Suprapubic skin (tissue), 3 donors: ENCODE measurements around the gene MGME1.

ENCODE experiments used
- CTCF ChIP-seq, 2 donors: fragments of 200-600 bp in 1 of 2; fragments of 450-650 bp in 1 of 2; sonication (generic) in 1 of 2; IDR thresholded peaks; one replicate each; pipeline ENCODE4 v1.5.1; 2016 to 2019; ENCODE audit warnings: antibody characterized with exemption in 2 of 2, mild to moderate bottlenecking in 1 of 2, moderate library complexity in 1 of 2
- EP300 ChIP-seq: sonication (generic); formaldehyde crosslinking; IDR thresholded peaks from one replicate; pipeline ENCODE4 v1.6.1; 2017; ENCODE audit warnings: antibody characterized with exemption
- POLR2A ChIP-seq, 2 donors: fragments of 450-650 bp; IDR thresholded peaks; one replicate each; pipeline ENCODE4 v1.6.1; 2017; ENCODE audit warnings: antibody characterized with exemption in 2 of 2, mild to moderate bottlenecking in 2 of 2, moderate library complexity in 2 of 2

DNA sequence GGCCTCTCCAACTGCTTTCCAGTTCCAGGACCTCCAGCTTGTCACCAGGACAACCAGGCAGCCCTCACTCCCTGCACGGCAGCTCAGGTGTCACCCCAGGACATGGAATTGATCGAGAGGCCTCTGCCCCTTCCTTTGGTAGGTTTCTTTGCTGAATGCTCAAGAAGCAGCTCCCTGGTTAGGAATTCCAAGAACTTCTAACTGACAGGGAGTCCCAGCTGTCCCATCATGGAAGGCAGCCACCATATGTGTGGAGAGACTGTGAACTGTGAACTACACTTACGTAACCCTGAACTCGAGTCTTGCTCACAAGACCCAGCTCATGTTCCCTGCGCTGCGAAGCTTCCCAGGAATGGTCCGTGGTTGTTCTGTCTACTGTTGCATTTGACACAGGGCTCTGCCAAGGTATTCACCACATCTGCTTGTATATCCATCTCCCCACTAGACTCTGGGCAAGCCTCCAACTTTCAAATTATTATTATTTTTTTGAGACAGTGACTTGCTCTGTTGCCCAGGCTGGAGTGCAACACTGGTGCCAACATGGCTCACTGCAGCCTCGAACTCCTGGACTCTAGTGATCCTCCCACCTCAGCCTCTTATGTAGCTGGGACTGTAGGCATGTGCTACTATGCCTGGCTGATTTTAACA lies 35.7 kb downstream of the MGME1 start:
- TF ChIP-seq CTCF (IDR thresholded peaks at IDR 0.05) (no peak), EP300 (peak; percentile 39), POLR2A (IDR thresholded peaks at IDR 0.05) (no peak)
